ENCODE results near the gene CORO2A.
A peak's percentile ranks its signal among the peaks of the same experiment; 100 is the strongest.

The CORO2A gene

DNA sequence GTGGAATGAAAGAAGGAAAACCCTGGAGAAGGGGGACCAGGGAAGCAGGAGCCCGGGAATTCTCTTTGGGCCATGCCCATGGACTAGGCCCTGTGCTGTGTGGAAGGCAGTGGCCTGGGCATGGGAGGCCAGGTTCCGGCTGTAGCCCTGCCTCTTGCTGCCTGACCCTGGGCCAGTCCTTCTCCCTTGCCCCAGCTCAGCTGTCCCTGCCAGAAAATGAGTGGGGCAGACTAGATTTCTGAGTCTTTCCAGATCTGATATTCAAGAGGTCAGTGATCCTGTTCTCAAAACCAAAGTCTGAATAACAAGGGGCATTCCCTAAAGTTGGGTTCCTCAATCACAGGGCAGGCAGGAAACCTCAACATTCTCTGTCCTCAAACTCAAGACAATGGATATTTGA, 24.8 kb upstream of the CORO2A start:
- Histone ChIP-seq H3K27ac (ENCODE audit: low read length) (peak overlapping the region; percentile 48), H3K4me3 (ENCODE audit: low read length) (no peak overlapping the region), H3K9me3 (ENCODE audit: insufficient read depth, low read depth, low read length) (no peaks in the 10 kb centered on the region), H3K4me1 (ENCODE audit: insufficient read depth, low read length) (peaks cover 12% of the 10 kb centered on the region), H3K27me3 (ENCODE audit: insufficient read depth, low read length) (no peaks in the 10 kb centered on the region), H3K36me3 (ENCODE audit: insufficient read depth, low read depth, low read length) (no peaks in the 10 kb centered on the region), H3K9ac (ENCODE audit: low read depth, low read length) (no peak overlapping the region)

DNA sequence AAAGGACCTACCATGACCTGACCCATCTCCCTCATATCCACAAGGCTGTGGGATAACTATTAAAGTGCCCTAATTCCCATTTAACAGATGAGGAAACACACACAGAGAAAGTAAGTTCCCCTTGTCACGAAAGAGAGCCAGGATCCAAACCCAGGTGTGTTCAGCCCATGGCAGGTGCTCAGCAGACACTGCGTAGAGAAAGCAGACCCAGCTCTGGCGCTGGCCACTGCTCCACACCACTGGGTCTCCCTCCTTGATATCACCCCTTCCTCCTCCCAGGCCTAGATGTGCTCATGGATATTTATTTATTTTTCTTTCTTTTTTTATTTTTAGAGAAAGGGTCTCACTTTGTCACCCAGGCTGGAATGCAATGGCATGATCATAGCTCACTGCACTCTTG, 24.0 kb upstream of the CORO2A start:
- H3K4me1 ChIP-seq (ENCODE audit: insufficient read depth, low read length): peaks cover 12% of the 10 kb centered on the region
- H3K36me3 ChIP-seq (ENCODE audit: insufficient read depth, low read depth, low read length): no peaks in the 10 kb centered on the region

DNA sequence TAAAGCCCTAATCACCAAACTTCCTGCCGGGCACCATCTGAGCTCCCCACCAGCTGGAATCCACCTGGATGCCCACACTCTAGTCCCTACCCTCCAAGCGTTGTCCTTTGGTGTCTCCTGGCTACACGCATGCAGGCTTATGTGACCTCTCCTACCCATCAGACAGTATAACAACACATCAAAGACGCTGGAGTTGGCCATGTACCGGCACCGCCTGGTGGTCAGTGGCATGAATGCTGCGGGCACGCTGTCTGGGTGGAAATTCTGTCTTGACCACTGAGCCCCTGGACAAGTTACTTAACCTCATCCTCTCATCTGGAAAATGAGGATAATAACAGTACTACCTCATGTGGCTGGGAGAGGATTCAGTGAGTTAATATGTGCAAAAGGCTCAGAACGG, 23.4 kb upstream of the CORO2A start:
- no peaks in the 10 kb centered on the region for H3K9me3 ChIP-seq (ENCODE audit: insufficient read depth, low read depth, low read length)
- no peak overlapping the region for H3K27ac ChIP-seq (ENCODE audit: low read length)
- H3K27me3 ChIP-seq (ENCODE audit: insufficient read depth, low read length): no peaks in the 10 kb centered on the region
- no peaks in the 10 kb centered on the region for H3K36me3 ChIP-seq (ENCODE audit: insufficient read depth, low read depth, low read length)
- H3K9ac ChIP-seq (ENCODE audit: low read depth, low read length): no peak overlapping the region
- H3K4me1 ChIP-seq (ENCODE audit: insufficient read depth, low read length): peaks cover 12% of the 10 kb centered on the region
- H3K4me3 ChIP-seq (ENCODE audit: low read length): no peak overlapping the region

More for the DNA sequence above, 24.0 kb upstream of the CORO2A start:
- no peaks in the 10 kb centered on the region for H3K27me3 ChIP-seq (ENCODE audit: insufficient read depth, low read length)
- no peak overlapping the region for H3K9ac ChIP-seq (ENCODE audit: low read depth, low read length)
- H3K4me3 ChIP-seq (ENCODE audit: low read length): no peak overlapping the region
- no peak overlapping the region for H3K27ac ChIP-seq (ENCODE audit: low read length)
- H3K9me3 ChIP-seq (ENCODE audit: insufficient read depth, low read depth, low read length): no peaks in the 10 kb centered on the region

DNA sequence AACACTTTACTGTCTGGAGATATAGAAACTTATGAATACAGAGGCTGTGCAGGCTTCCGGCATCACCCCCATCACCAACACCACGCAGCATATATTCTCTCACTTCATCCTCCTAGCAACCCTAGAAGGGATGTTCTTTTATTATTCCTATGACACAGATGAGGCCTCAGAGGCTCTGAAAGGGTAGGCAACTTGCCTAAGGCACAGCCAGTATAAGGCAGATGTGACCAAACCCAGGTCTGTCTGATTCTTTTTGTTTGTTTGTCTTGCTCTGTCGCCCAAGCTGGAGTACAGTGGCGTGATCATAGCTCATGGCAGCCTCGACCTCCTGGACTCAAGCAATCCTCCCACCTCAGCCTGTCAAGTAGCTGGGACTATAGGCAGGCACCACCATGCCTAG, 22.8 kb upstream of the CORO2A start:
- H3K27ac ChIP-seq (ENCODE audit: low read length): no peak overlapping the region

GRCh38 chr9:98214811-98215210, 22.4 kb upstream of the CORO2A start:
- no peak overlapping the region for H3K27ac ChIP-seq (ENCODE audit: low read length)
- no peaks in the 10 kb centered on the region for H3K36me3 ChIP-seq (ENCODE audit: insufficient read depth, low read depth, low read length)

More for the DNA sequence above, 22.8 kb upstream of the CORO2A start:
- Histone ChIP-seq H3K4me3 (ENCODE audit: low read length) (no peak overlapping the region), H3K4me1 (ENCODE audit: insufficient read depth, low read length) (peaks cover 12% of the 10 kb centered on the region), H3K36me3 (ENCODE audit: insufficient read depth, low read depth, low read length) (no peaks in the 10 kb centered on the region), H3K9me3 (ENCODE audit: insufficient read depth, low read depth, low read length) (no peaks in the 10 kb centered on the region), H3K27me3 (ENCODE audit: insufficient read depth, low read length) (no peaks in the 10 kb centered on the region), H3K9ac (ENCODE audit: low read depth, low read length) (no peak overlapping the region)

GRCh38 chr9:98211260-98211659, 18.8 kb upstream of the CORO2A start:
- no peak overlapping the region for H3K4me3 ChIP-seq (ENCODE audit: low read length)
- no peaks in the 10 kb centered on the region for H3K27me3 ChIP-seq (ENCODE audit: insufficient read depth, low read length)
- H3K9me3 ChIP-seq (ENCODE audit: insufficient read depth, low read depth, low read length): peaks cover 9% of the 10 kb centered on the region
- peaks cover 11% of the 10 kb centered on the region for H3K36me3 ChIP-seq (ENCODE audit: insufficient read depth, low read depth, low read length)
- no peak overlapping the region for H3K9ac ChIP-seq (ENCODE audit: low read depth, low read length)
- H3K4me1 ChIP-seq (ENCODE audit: insufficient read depth, low read length): no peaks in the 10 kb centered on the region; the same call in 1 of the 2 replicates
- no peak overlapping the region for H3K27ac ChIP-seq (ENCODE audit: low read length)

More at GRCh38 chr9:98214811-98215210, 22.4 kb upstream of the CORO2A start:
- Histone ChIP-seq H3K4me3 (ENCODE audit: low read length) (no peak overlapping the region), H3K4me1 (ENCODE audit: insufficient read depth, low read length) (peaks cover 8% of the 10 kb centered on the region), H3K9ac (ENCODE audit: low read depth, low read length) (no peak overlapping the region), H3K27me3 (ENCODE audit: insufficient read depth, low read length) (no peaks in the 10 kb centered on the region), H3K9me3 (ENCODE audit: insufficient read depth, low read depth, low read length) (no peaks in the 10 kb centered on the region)

DNA sequence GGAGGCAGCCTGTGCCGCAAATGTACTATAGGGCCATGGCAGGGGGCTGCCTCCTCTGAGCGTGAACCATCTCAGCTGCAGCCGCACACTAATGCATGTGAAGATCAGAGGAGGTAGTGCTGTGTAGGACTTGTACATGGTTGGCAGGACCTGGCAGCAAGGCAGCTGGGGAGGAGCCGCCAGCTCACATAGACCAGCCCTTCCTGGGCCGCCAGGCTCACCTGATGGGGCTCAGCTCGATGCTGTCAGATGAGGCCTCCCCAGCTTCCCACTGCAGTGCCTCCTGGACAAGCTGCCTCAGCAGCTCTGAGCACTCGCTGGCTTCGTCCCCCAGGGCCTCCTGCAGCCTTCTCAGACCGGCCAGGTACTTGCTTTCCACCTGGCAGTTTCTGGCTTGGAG, 18.0 kb upstream of the CORO2A start:
- Histone ChIP-seq H3K9me3 (ENCODE audit: insufficient read depth, low read depth, low read length) (peaks cover 9% of the 10 kb centered on the region), H3K27ac (ENCODE audit: low read length) (no peak overlapping the region), H3K36me3 (ENCODE audit: insufficient read depth, low read depth, low read length) (peaks cover 11% of the 10 kb centered on the region), H3K4me1 (ENCODE audit: insufficient read depth, low read length) (no peaks in the 10 kb centered on the region; the same call in 1 of the 2 replicates), H3K9ac (ENCODE audit: low read depth, low read length) (no peak overlapping the region), H3K4me3 (ENCODE audit: low read length) (no peak overlapping the region), H3K27me3 (ENCODE audit: insufficient read depth, low read length) (no peaks in the 10 kb centered on the region)

GRCh38 chr9:98209530-98209929, 17.1 kb upstream of the CORO2A start:
- no peak overlapping the region for H3K27ac ChIP-seq (ENCODE audit: low read length)
- peaks cover 9% of the 10 kb centered on the region for H3K9me3 ChIP-seq (ENCODE audit: insufficient read depth, low read depth, low read length)
- H3K36me3 ChIP-seq (ENCODE audit: insufficient read depth, low read depth, low read length): peaks cover 11% of the 10 kb centered on the region
- no peaks in the 10 kb centered on the region for H3K27me3 ChIP-seq (ENCODE audit: insufficient read depth, low read length)
- H3K4me3 ChIP-seq (ENCODE audit: low read length): no peak overlapping the region
- no peak overlapping the region for H3K9ac ChIP-seq (ENCODE audit: low read depth, low read length)
- H3K4me1 ChIP-seq (ENCODE audit: insufficient read depth, low read length): no peaks in the 10 kb centered on the region; the same call in 1 of the 2 replicates

DNA sequence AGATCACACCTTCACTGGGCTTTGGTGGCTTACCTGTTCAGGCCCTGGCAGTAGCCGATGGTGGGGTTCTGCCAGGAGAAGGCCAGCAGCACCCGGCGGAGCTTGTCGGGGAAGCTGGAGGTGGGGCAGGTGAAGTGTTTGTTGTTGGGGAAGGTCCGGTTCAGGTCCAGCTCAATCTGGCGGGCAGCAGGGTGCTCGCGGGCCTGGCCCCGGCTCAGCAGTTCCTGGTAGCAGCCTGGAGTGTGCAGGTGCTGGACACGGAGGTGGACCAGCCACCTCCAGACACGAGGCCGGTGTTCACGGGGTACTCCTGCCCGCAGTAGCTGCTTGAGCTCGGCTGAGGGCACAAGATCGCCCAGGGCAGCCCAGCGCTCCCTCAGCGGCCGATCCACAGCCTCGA, 16.2 kb upstream of the CORO2A start:
- Histone ChIP-seq H3K36me3 (ENCODE audit: insufficient read depth, low read depth, low read length) (peaks cover 11% of the 10 kb centered on the region), H3K4me3 (ENCODE audit: low read length) (no peak overlapping the region), H3K9ac (ENCODE audit: low read depth, low read length) (no peak overlapping the region), H3K27me3 (ENCODE audit: insufficient read depth, low read length) (no peaks in the 10 kb centered on the region), H3K4me1 (ENCODE audit: insufficient read depth, low read length) (no peaks in the 10 kb centered on the region; the same call in 1 of the 2 replicates), H3K9me3 (ENCODE audit: insufficient read depth, low read depth, low read length) (peaks cover 9% of the 10 kb centered on the region), H3K27ac (ENCODE audit: low read length) (no peak overlapping the region)

- Histone ChIP-seq H3K9me3 (ENCODE audit: insufficient read depth, low read depth, low read length) (peaks cover 9% of the 10 kb centered on the region), H3K4me1 (ENCODE audit: insufficient read depth, low read length) (no peaks in the 10 kb centered on the region; the same call in 1 of the 2 replicates), H3K27me3 (ENCODE audit: insufficient read depth, low read length) (no peaks in the 10 kb centered on the region), H3K4me3 (ENCODE audit: low read length) (no peak overlapping the region), H3K9ac (ENCODE audit: low read depth, low read length) (no peak overlapping the region), H3K27ac (ENCODE audit: low read length) (no peak overlapping the region), H3K36me3 (ENCODE audit: insufficient read depth, low read depth, low read length) (peaks cover 11% of the 10 kb centered on the region)
These were observed 15.2 kb upstream of the CORO2A start for GRCh38 chr9:98207606-98208005.

DNA sequence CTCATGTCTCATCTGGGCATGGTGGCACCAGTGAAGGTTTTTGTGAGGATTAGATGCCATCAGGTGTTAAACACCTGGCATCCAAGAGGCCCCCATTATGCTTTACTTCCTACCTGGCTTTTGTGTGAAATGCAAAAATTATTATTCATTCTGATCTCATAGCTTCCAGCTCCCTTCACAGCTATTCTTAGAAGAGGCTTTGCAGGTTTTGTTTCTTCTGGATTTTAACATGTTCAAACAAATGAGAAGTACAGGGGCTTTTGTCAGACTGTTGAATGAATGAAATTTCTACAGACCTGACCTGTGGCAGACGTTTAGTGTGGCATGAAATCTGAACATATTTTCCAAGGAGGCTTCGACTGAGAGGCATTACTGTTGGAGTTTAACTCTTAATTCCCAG, 14.3 kb upstream of the CORO2A start:
- H3K27me3 ChIP-seq (ENCODE audit: insufficient read depth, low read length): no peaks in the 10 kb centered on the region
- no peaks in the 10 kb centered on the region; the same call in 1 of the 2 replicates for H3K4me1 ChIP-seq (ENCODE audit: insufficient read depth, low read length)
- H3K27ac ChIP-seq (ENCODE audit: low read length): no peak overlapping the region
- no peak overlapping the region for H3K4me3 ChIP-seq (ENCODE audit: low read length)
- H3K9ac ChIP-seq (ENCODE audit: low read depth, low read length): no peak overlapping the region
- H3K9me3 ChIP-seq (ENCODE audit: insufficient read depth, low read depth, low read length): peaks cover 9% of the 10 kb centered on the region
- peaks cover 11% of the 10 kb centered on the region for H3K36me3 ChIP-seq (ENCODE audit: insufficient read depth, low read depth, low read length)

- Histone ChIP-seq H3K9ac (ENCODE audit: low read depth, low read length) (no peak overlapping the region), H3K4me1 (ENCODE audit: insufficient read depth, low read length) (peaks cover 5% of the 10 kb centered on the region; the same call in 1 of the 2 replicates), H3K36me3 (ENCODE audit: insufficient read depth, low read depth, low read length) (peaks cover 11% of the 10 kb centered on the region), H3K27me3 (ENCODE audit: insufficient read depth, low read length) (no peaks in the 10 kb centered on the region), H3K9me3 (ENCODE audit: insufficient read depth, low read depth, low read length) (peaks cover 9% of the 10 kb centered on the region), H3K27ac (ENCODE audit: low read length) (no peak overlapping the region), H3K4me3 (ENCODE audit: low read length) (no peak overlapping the region)
These were observed 12.3 kb upstream of the CORO2A start for GRCh38 chr9:98204692-98205091.

Measured in iPS-20b (cell line).